A549 (cell line): ENCODE measurements around the gene GSG1L. TPM values are rescaled to one million over a fixed set of nuclear protein-coding genes. Genes with fewer than 3 reads are reported as not detected.

Experiments used
- ATAC-seq, 2 experiments: fragments of 200-7000 bp in 1 of 2; fragments of >200 bp in 1 of 2; cut with Nextera tagmentation in 1 of 2; cut with Tn5 transposase in 1 of 2; 3 replicates each; pipeline versions ENCODE4 v1.8.0 to v1.9.1; 2018 to 2020; ENCODE audit warnings: mild to moderate bottlenecking in 1 of 2, moderate library complexity in 1 of 2
- CTCF ChIA-PET: fragments of 300-600 bp; sonication (Branson Sonifier 250); formaldehyde crosslinking; extraction: SDS; loops from one replicate; lab custom pipeline; 2021; ENCODE audit warnings: antibody characterized with exemption, inconsistent platforms; lab: Yijun Ruan, JAX
- POLR2A ChIA-PET: fragments of 350-600 bp; formaldehyde crosslinking; extraction: SDS; loops from one replicate; lab custom pipeline; 2021; ENCODE audit warnings: antibody characterized with exemption, inconsistent platforms; lab: Yijun Ruan, JAX
- DNase-seq, 2 experiments: peaks; one replicate each; pipeline versions ENCODE4 v3.0.0 to v3.0.0-alpha.2; 2011 to 2016; ENCODE audit warnings: low read depth in 1 of 2, low spot score in 1 of 2
- FAIRE-seq: peaks from 2 replicates; lab custom pipeline; 2011; peaks lifted over from hg19 to GRCh38; lab: Jason Lieb, UNC
- H3K27ac ChIP-seq, 2 experiments: fragments of >200 bp; sonication (Bioruptor Twin); formaldehyde crosslinking; 3 replicates each; pipeline ENCODE4 v1.5.1; 2016 to 2017
- H3K4me1 ChIP-seq: fragments of >200 bp; sonication (Bioruptor Twin); formaldehyde crosslinking; 3 replicates; pipeline ENCODE4 v1.6.1; 2016
- H3K4me2 ChIP-seq: fragments of >200 bp; sonication (Bioruptor Twin); formaldehyde crosslinking; 3 replicates; pipeline ENCODE4 v1.6.1; 2016
- H3K4me3 ChIP-seq: fragments of >200 bp; sonication (Bioruptor Twin); formaldehyde crosslinking; 3 replicates; pipeline ENCODE4 v1.5.1; 2016
- H3K9me3 ChIP-seq: fragments of >200 bp; sonication (Bioruptor Twin); formaldehyde crosslinking; 3 replicates; pipeline ENCODE4 v1.6.1; 2016
- BHLHE40 ChIP-seq: IDR thresholded peaks from 2 replicates; pipeline ENCODE4 v1.6.1; 2012; ENCODE audit warnings: low read depth, low read length, inconsistent platforms
- CBX8 ChIP-seq: fragments of 200-600 bp; sonication (generic); IDR thresholded peaks from 2 replicates; pipeline ENCODE4 v1.6.1; 2016
- FOSL2 ChIP-seq, 2 experiments: fragments of 450-650 bp in 1 of 2; fragments of >200 bp in 1 of 2; sonication (Bioruptor Twin) in 1 of 2; formaldehyde crosslinking; IDR thresholded peaks; 2 replicates each; pipeline versions ENCODE4 v1.5.0 to v1.6.1; 2016 to 2020; ENCODE audit warnings: mild to moderate bottlenecking in 1 of 2, moderate library complexity in 1 of 2
- HDAC2 ChIP-seq: fragments of 200-600 bp; sonication (generic); IDR thresholded peaks from 2 replicates; pipeline ENCODE4 v1.6.1; 2016
- HOXB13 ChIP-seq: fragments of 250-450 bp; sonication (Bioruptor Pico); IDR thresholded peaks from 2 replicates; pipeline ENCODE4 v1.5.0; 2020; ENCODE audit warnings: low read depth, mild to moderate bottlenecking, moderate library complexity
- HOXB5 ChIP-seq: fragments of 250-450 bp; sonication (Bioruptor Pico); IDR thresholded peaks from 2 replicates; pipeline ENCODE4 v1.5.0; 2020; ENCODE audit warnings: mild to moderate bottlenecking, moderate library complexity
- JUN ChIP-seq, 2 experiments: fragments of >200 bp; sonication (Bioruptor Twin); formaldehyde crosslinking; IDR thresholded peaks; 2 replicates in 1 of 2; 3 replicates in 1 of 2; pipeline ENCODE4 v1.6.1; 2016 to 2017
- JUNB ChIP-seq: fragments of >200 bp; sonication (Bioruptor Twin); formaldehyde crosslinking; IDR thresholded peaks from 2 replicates; pipeline ENCODE4 v1.6.1; 2016
- KDM5A ChIP-seq: fragments of 200-600 bp; sonication (generic); IDR thresholded peaks from 2 replicates; pipeline ENCODE4 v1.6.1; 2016; ENCODE audit warnings: antibody characterized with exemption, mild to moderate bottlenecking
- MAFK ChIP-seq: fragments of 450-650 bp; IDR thresholded peaks from 2 replicates; pipeline ENCODE4 v1.6.1; 2014; ENCODE audit not compliant: partially characterized antibody
- RAD21 ChIP-seq, 2 experiments: fragments of >200 bp in 1 of 2; sonication (Bioruptor Twin) in 1 of 2; formaldehyde crosslinking in 1 of 2; IDR thresholded peaks in 1 of 2; conservative IDR thresholded peaks in 1 of 2; 2 replicates in 1 of 2; 3 replicates in 1 of 2; pipeline ENCODE4 v1.6.1; 2012 to 2018; ENCODE audit warnings: inconsistent platforms in 1 of 2
- RARB ChIP-seq: fragments of 250-450 bp; sonication (Bioruptor Pico); IDR thresholded peaks from 2 replicates; pipeline ENCODE4 v1.8.0; 2021; ENCODE audit warnings: mild to moderate bottlenecking, moderate library complexity
- SMC3 ChIP-seq: fragments of >200 bp; sonication (Bioruptor Twin); formaldehyde crosslinking; IDR thresholded peaks from 3 replicates; pipeline ENCODE4 v1.6.1; 2018; ENCODE audit warnings: inconsistent platforms
- TFCP2L1 ChIP-seq: fragments of 250-450 bp; sonication (Bioruptor Pico); IDR thresholded peaks from 2 replicates; pipeline ENCODE4 v1.5.0; 2021; ENCODE audit warnings: mild to moderate bottlenecking
- ZNF302 ChIP-seq: fragments of 250-450 bp; sonication (Bioruptor Pico); IDR thresholded peaks from 2 replicates; pipeline ENCODE4 v1.9.0; 2021; ENCODE audit warnings: inconsistent platforms, mild to moderate bottlenecking, moderate library complexity
- WGBS: methylation state at CpG from one replicate; pipeline ENCODE4 v1.1.6; 2017; ENCODE audit errors: missing lambda C conversion rate; 5-methylcytosine and 5-hydroxymethylcytosine counted together
- polyA plus RNA-seq, 4 experiments: library from polyadenylated mRNA; depleted of rRNA in 3 of 4; stranded (reverse); fragments of >200 nt; fragmentation: RNase III in 1 of 4; extraction: RNeasy Plus Mini Kit Qiagen cat#74134 plus additional on column Dnase treatment in 1 of 4; gene quantifications; 2 replicates in 3 of 4; 3 replicates in 1 of 4; pipeline ENCODE4 v1.2.3, GENCODE V29; 2011 to 2017
- TF ChIP-seq, protein P1 (sequence below): fragments of >200 bp; sonication (Bioruptor Twin); formaldehyde crosslinking; IDR thresholded peaks from 2 replicates; pipeline ENCODE4 v1.6.1; 2016
- TF ChIP-seq, protein P2 (sequence below): fragments of 200-600 bp; sonication (generic); IDR thresholded peaks from 2 replicates; pipeline ENCODE4 v1.6.1; 2016; ENCODE audit warnings: antibody characterized with exemption, mild to moderate bottlenecking, moderate library complexity
- TF ChIP-seq, protein P3 (sequence below): fragments of 450-650 bp; IDR thresholded peaks from 2 replicates; pipeline ENCODE4 v1.6.1; 2014; ENCODE audit warnings: antibody characterized with exemption
- TF ChIP-seq, protein P4 (sequence below): IDR thresholded peaks from 2 replicates; pipeline ENCODE4 v1.6.1; 2012
- TF ChIP-seq, protein P5 (sequence below): IDR thresholded peaks from 2 replicates; pipeline ENCODE4 v1.6.1; 2012

The GSG1L gene
- polyA plus RNA-seq, 2 of the 4 experiments (the other 2 are of a cell fraction): not detected

DNA sequence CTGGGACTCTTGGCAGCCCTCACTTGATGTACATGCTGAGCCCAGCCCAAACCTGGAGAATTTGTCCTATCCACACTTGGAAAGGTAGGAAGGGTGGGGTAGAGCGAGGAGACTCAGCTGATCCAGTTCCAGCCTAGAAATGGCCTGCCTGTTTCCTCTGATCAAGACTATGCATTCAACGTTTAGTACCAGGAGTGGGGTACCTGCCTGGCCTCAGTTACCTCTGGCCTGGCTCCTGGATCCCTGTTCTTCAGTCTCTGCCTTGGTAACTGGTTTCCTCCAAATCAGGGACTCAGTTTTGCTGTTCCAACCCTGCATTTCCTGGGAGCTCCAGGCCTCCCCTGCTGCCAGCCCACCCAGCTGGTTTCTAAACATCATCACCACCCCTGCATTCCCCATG, 233.5 kb downstream of the GSG1L start:
- ATAC-seq: no peak
- WGBS: 0% methylated on average over 2 of the region's 2 CpGs
- CTCF ChIA-PET: interaction anchor here (1.4 kb wide), 1 partner anchor 10 kb away, joined by 3 read pairs; no protein-coding TSS in a partner anchor
- Histone ChIP-seq H3K4me2 (no peak overlapping the region), H3K27ac (no peak overlapping the region), H3K9me3 (peaks cover 14% of the 10 kb centered on the region; the same call in 2 of the 3 replicates), H3K4me3 (no peak overlapping the region), H3K4me1 (no peaks in the 10 kb centered on the region)
- FAIRE-seq: no peak
- TF ChIP-seq HOXB13 (CRISPR knock-in tag): no peak
- no peak for TF ChIP-seq CBX8
- TF ChIP-seq ZNF302 (CRISPR knock-in tag): no peak
- no peak for TF ChIP-seq MAFK
- TF ChIP-seq, protein P1, sequence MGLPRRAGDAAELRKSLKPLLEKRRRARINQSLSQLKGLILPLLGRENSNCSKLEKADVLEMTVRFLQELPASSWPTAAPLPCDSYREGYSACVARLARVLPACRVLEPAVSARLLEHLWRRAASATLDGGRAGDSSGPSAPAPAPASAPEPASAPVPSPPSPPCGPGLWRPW: no peak
- TF ChIP-seq HDAC2: no peak
- TF ChIP-seq JUN (IDR thresholded peaks at IDR 0.05): no peak
- no peak for TF ChIP-seq FOSL2 (IDR thresholded peaks at IDR 0.05)
- TF ChIP-seq FOSL2 (CRISPR knock-in tag; IDR thresholded peaks at IDR 0.05): no peak
- TF ChIP-seq BHLHE40: no peak
- TF ChIP-seq, protein P2, sequence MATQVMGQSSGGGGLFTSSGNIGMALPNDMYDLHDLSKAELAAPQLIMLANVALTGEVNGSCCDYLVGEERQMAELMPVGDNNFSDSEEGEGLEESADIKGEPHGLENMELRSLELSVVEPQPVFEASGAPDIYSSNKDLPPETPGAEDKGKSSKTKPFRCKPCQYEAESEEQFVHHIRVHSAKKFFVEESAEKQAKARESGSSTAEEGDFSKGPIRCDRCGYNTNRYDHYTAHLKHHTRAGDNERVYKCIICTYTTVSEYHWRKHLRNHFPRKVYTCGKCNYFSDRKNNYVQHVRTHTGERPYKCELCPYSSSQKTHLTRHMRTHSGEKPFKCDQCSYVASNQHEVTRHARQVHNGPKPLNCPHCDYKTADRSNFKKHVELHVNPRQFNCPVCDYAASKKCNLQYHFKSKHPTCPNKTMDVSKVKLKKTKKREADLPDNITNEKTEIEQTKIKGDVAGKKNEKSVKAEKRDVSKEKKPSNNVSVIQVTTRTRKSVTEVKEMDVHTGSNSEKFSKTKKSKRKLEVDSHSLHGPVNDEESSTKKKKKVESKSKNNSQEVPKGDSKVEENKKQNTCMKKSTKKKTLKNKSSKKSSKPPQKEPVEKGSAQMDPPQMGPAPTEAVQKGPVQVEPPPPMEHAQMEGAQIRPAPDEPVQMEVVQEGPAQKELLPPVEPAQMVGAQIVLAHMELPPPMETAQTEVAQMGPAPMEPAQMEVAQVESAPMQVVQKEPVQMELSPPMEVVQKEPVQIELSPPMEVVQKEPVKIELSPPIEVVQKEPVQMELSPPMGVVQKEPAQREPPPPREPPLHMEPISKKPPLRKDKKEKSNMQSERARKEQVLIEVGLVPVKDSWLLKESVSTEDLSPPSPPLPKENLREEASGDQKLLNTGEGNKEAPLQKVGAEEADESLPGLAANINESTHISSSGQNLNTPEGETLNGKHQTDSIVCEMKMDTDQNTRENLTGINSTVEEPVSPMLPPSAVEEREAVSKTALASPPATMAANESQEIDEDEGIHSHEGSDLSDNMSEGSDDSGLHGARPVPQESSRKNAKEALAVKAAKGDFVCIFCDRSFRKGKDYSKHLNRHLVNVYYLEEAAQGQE: no peak
- TF ChIP-seq TFCP2L1 (CRISPR knock-in tag): no peak
- no peak for TF ChIP-seq SMC3
- TF ChIP-seq, protein P3, sequence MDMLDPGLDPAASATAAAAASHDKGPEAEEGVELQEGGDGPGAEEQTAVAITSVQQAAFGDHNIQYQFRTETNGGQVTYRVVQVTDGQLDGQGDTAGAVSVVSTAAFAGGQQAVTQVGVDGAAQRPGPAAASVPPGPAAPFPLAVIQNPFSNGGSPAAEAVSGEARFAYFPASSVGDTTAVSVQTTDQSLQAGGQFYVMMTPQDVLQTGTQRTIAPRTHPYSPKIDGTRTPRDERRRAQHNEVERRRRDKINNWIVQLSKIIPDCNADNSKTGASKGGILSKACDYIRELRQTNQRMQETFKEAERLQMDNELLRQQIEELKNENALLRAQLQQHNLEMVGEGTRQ: no peak
- no peak for TF ChIP-seq RARB (CRISPR knock-in tag)
- no peak for TF ChIP-seq KDM5A
- TF ChIP-seq RAD21 (conservative IDR thresholded peaks at IDR 0.05 in 1 of 2, IDR thresholded peaks at IDR 0.05 in 1 of 2): no peak
- no peak for TF ChIP-seq HOXB5 (CRISPR knock-in tag)
- TF ChIP-seq JUNB: no peak
- TF ChIP-seq, protein P4, sequence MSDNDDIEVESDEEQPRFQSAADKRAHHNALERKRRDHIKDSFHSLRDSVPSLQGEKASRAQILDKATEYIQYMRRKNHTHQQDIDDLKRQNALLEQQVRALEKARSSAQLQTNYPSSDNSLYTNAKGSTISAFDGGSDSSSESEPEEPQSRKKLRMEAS: no peak
- DNase-seq: no peak
- POLR2A ChIA-PET: no interaction called here

DNA sequence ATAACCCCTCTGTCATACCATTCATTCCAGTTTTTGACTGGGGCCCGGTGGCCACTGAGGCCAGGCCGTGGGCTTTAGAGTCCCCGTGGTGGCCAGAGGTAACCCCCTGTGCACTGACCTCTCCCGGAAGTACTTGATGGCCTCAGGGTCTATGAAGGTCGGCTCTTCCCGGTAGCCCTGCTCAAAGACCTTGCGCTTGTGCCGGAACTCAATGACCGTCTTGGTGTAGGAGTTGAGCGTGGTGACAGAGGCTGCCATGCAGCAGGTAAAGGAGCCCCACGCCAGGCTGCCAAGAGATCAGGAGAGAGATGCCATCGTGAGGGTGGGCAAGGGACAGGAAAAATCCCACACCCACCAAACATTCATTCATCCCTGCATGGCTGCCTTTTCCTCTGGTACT, 234.8 kb downstream of the GSG1L start:
- POLR2A ChIA-PET: no interaction called here
- Histone ChIP-seq H3K4me2 (no peak overlapping the region), H3K4me3 (no peak overlapping the region), H3K4me1 (no peaks in the 10 kb centered on the region), H3K27ac (no peak overlapping the region), H3K9me3 (peaks cover 14% of the 10 kb centered on the region; the same call in 2 of the 3 replicates)
- DNase-seq (no peak), ATAC-seq (no peak), FAIRE-seq (no peak)
- CTCF ChIA-PET: no interaction called here
- WGBS: 33% methylated on average over 7 of the region's 12 CpGs
- TF ChIP-seq ZNF302 (CRISPR knock-in tag): no peak
- TF ChIP-seq, protein P5, sequence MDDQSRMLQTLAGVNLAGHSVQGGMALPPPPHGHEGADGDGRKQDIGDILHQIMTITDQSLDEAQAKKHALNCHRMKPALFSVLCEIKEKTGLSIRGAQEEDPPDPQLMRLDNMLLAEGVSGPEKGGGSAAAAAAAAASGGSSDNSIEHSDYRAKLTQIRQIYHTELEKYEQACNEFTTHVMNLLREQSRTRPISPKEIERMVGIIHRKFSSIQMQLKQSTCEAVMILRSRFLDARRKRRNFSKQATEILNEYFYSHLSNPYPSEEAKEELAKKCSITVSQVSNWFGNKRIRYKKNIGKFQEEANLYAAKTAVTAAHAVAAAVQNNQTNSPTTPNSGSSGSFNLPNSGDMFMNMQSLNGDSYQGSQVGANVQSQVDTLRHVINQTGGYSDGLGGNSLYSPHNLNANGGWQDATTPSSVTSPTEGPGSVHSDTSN: no peak
